ENCODE measurements around the gene MRPL30. TPM values are rescaled to one million over a fixed set of nuclear protein-coding genes. Genes with fewer than 3 reads are reported as not detected.
"Not testable (repeated sequence)": the region's sequence is repeated elsewhere in the genome, so short reads cannot be mapped to it uniquely, and the experiment has no call there.

Gene MRPL30
- total RNA-seq, 2 donors from 2014 or later, result 14.1 to 14.2 TPM

GRCh38 chr2:99200076-99200800 is 19.3 kb downstream of the MRPL30 start:
- DNase-seq (no peak), ATAC-seq (no peak)
- Mint-ChIP-seq H3K36me3 (ENCODE audit: low read depth) (peaks cover 2% of the 10 kb centered on the region), H3K27me3 (no peaks in the 10 kb centered on the region), H3K4me3 (no peak overlapping the region), H3K4me1 (peaks cover 8% of the 10 kb centered on the region), H3K27ac (peak overlapping the region; percentile 71)
- H3K9me3 ChIP-seq (ENCODE audit: control insufficient read depth, low read length, poor library complexity, severe bottlenecking), result no peaks in the 10 kb centered on the region

- Mint-ChIP-seq H3K27me3 (no peaks in the 10 kb centered on the region), H3K4me3 (no peak overlapping the region), H3K27ac (peak overlapping the region; percentile 10), H3K4me1 (peaks cover 8% of the 10 kb centered on the region), H3K36me3 (ENCODE audit: low read depth) (peaks cover 2% of the 10 kb centered on the region)
- ATAC-seq (no peak), DNase-seq (no peak)
- H3K9me3 ChIP-seq (ENCODE audit: control insufficient read depth, low read length, poor library complexity, severe bottlenecking), result no peaks in the 10 kb centered on the region
These were observed 21.1 kb downstream of the MRPL30 start for GRCh38 chr2:99201959-99202678.

- H3K4me1 Mint-ChIP-seq, result peaks cover 6% of the 10 kb centered on the region
- H3K27me3 Mint-ChIP-seq, result no peaks in the 10 kb centered on the region
- no peak overlapping the region for H3K4me3 Mint-ChIP-seq
- no peaks in the 10 kb centered on the region for H3K9me3 ChIP-seq (ENCODE audit: control insufficient read depth, low read length, poor library complexity, severe bottlenecking)
- H3K36me3 Mint-ChIP-seq (ENCODE audit: low read depth), result peaks cover 6% of the 10 kb centered on the region
- DNase-seq (no peak), ATAC-seq (no peak)
- H3K27ac Mint-ChIP-seq, result no peak overlapping the region
These were observed 24.5 kb downstream of the MRPL30 start for GRCh38 chr2:99205491-99205890.

GRCh38 chr2:99216096-99216495 is 35.1 kb downstream of the MRPL30 start:
- Mint-ChIP-seq H3K27ac (no peak overlapping the region), H3K36me3 (ENCODE audit: low read depth) (peaks cover 6% of the 10 kb centered on the region), H3K27me3 (no peaks in the 10 kb centered on the region), H3K4me3 (no peak overlapping the region), H3K4me1 (no peaks in the 10 kb centered on the region)
- H3K9me3 ChIP-seq (ENCODE audit: control insufficient read depth, low read length, poor library complexity, severe bottlenecking), result no peaks in the 10 kb centered on the region
- DNase-seq (no peak), ATAC-seq (no peak)

GRCh38 chr2:99217929-99218501 is 37.0 kb downstream of the MRPL30 start:
- H3K9me3 ChIP-seq (ENCODE audit: control insufficient read depth, low read length, poor library complexity, severe bottlenecking), result no peaks in the 10 kb centered on the region
- Mint-ChIP-seq H3K27me3 (no peaks in the 10 kb centered on the region), H3K27ac (no peak overlapping the region), H3K36me3 (ENCODE audit: low read depth) (peaks cover 7% of the 10 kb centered on the region), H3K4me3 (no peak overlapping the region), H3K4me1 (no peaks in the 10 kb centered on the region)
- no peak for DNase-seq
- no peak for ATAC-seq

GRCh38 chr2:99233177-99233576 is 52.2 kb downstream of the MRPL30 start:
- not testable (repeated sequence) for H3K4me3 Mint-ChIP-seq; H3K27me3 Mint-ChIP-seq; H3K4me1 Mint-ChIP-seq; H3K9me3 ChIP-seq (ENCODE audit: control insufficient read depth, low read length, poor library complexity, severe bottlenecking); ATAC-seq; DNase-seq; H3K27ac Mint-ChIP-seq; H3K36me3 Mint-ChIP-seq (ENCODE audit: low read depth)

- Mint-ChIP-seq H3K27me3 (no peaks in the 10 kb centered on the region), H3K36me3 (ENCODE audit: low read depth) (peaks cover 5% of the 10 kb centered on the region), H3K27ac (no peak overlapping the region), H3K4me1 (no peaks in the 10 kb centered on the region), H3K4me3 (no peak overlapping the region)
- no peak for DNase-seq
- ATAC-seq, result no peak
- H3K9me3 ChIP-seq (ENCODE audit: control insufficient read depth, low read length, poor library complexity, severe bottlenecking), result no peaks in the 10 kb centered on the region
These were observed 57.6 kb downstream of the MRPL30 start for GRCh38 chr2:99238599-99238998.

- DNase-seq, result no peak
- no peaks in the 10 kb centered on the region for H3K27me3 Mint-ChIP-seq
- H3K27ac Mint-ChIP-seq, result no peak overlapping the region
- no peak overlapping the region for H3K4me3 Mint-ChIP-seq
- no peaks in the 10 kb centered on the region for H3K9me3 ChIP-seq (ENCODE audit: control insufficient read depth, low read length, poor library complexity, severe bottlenecking)
- H3K36me3 Mint-ChIP-seq (ENCODE audit: low read depth), result peaks cover 5% of the 10 kb centered on the region
- no peak for ATAC-seq
- H3K4me1 Mint-ChIP-seq, result no peaks in the 10 kb centered on the region
These were observed 59.4 kb downstream of the MRPL30 start for GRCh38 chr2:99240431-99240830.

- H3K4me3 Mint-ChIP-seq, result no peak overlapping the region
- ATAC-seq (no peak), DNase-seq (no peak)
- no peaks in the 10 kb centered on the region for H3K9me3 ChIP-seq (ENCODE audit: control insufficient read depth, low read length, poor library complexity, severe bottlenecking)
- no peaks in the 10 kb centered on the region for H3K4me1 Mint-ChIP-seq
- no peaks in the 10 kb centered on the region for H3K27me3 Mint-ChIP-seq
- peaks cover 7% of the 10 kb centered on the region for H3K36me3 Mint-ChIP-seq (ENCODE audit: low read depth)
- no peak overlapping the region for H3K27ac Mint-ChIP-seq
These were observed 61.2 kb downstream of the MRPL30 start for GRCh38 chr2:99242151-99242550.

Other genes starting within 250 kb of the MRPL30 start
- under 1 TPM; 0.29 to 0.55 TPM for gene CRACDL, start 245.0 kb upstream of the MRPL30 start, total RNA-seq
- 1 to 10 TPM; 2.4 to 2.7 TPM for gene C2orf15, start 39.5 kb upstream of the MRPL30 start, total RNA-seq
- 1 to 10 TPM; 7.7 to 8.3 TPM for gene TSGA10, start 26.2 kb upstream of the MRPL30 start, total RNA-seq
- gene LIPT1, start 26.2 kb upstream of the MRPL30 start, total RNA-seq, result 10 to 100 TPM in 1 of 2 donors, 1 to 10 TPM in 1; 9.7 to 11.0 TPM
- gene MITD1, start 126 bp upstream of the MRPL30 start, total RNA-seq, result 10 to 100 TPM; 24.5 to 26.4 TPM
- gene LYG2, start 74.5 kb downstream of the MRPL30 start, total RNA-seq, result not detected
- gene LYG1, start 120.0 kb downstream of the MRPL30 start, total RNA-seq, result 1 to 10 TPM; 1.1 to 1.8 TPM
- gene TXNDC9, start 155.1 kb downstream of the MRPL30 start, total RNA-seq, result 10 to 100 TPM in 1 of 2 donors, 1 to 10 TPM in 1; 9.0 to 10.1 TPM
- 10 to 100 TPM; 35.9 to 36.2 TPM for gene EIF5B, start 156.2 kb downstream of the MRPL30 start, total RNA-seq

All from T-helper 17 cell (primary cell).